Natural killer cell (primary cell): ENCODE data around the gene IL17D. TPM values are rescaled to one million over a fixed set of nuclear protein-coding genes. Genes with fewer than 3 reads are reported as not detected.

Source experiments
- ATAC-seq, 3 donors: fragments of 150-1000 bp in 2 of 3; fragments of 200-7000 bp in 1 of 3; cut with Tn5 transposase; 1 replicate in 1 of 3; 2 replicates in 2 of 3; pipeline ENCODE4 v1.10.0; 2021; ENCODE audit warnings: mild to moderate bottlenecking in 2 of 3, moderate library complexity in 2 of 3
- DNase-seq, 2 donors: peaks; one replicate each; pipeline versions ENCODE4 v3.0.0 to v3.0.0-alpha.2; 2013 to 2021; ENCODE audit warnings: mixed read lengths in 1 of 2
- H3K27ac ChIP-seq: one replicate; pipeline ENCODE4 v1.5.1; 2013; ENCODE audit warnings: mild to moderate bottlenecking, low read length
- H3K27me3 ChIP-seq: one replicate; pipeline ENCODE4 v1.6.1; 2013; ENCODE audit warnings: low read length; ENCODE audit not compliant: control insufficient read depth, insufficient read depth
- H3K36me3 ChIP-seq: one replicate; pipeline ENCODE4 v1.6.1; 2013; ENCODE audit warnings: low read length; ENCODE audit not compliant: control insufficient read depth, insufficient read depth
- H3K4me1 ChIP-seq: one replicate; pipeline ENCODE4 v1.6.1; 2013; ENCODE audit warnings: low read length; ENCODE audit not compliant: control insufficient read depth, insufficient read depth
- H3K4me3 ChIP-seq: one replicate; pipeline ENCODE4 v1.5.1; 2013; ENCODE audit warnings: low read length
- H3K9me3 ChIP-seq: one replicate; pipeline ENCODE4 v1.6.1; 2013; ENCODE audit warnings: low read length; ENCODE audit not compliant: control insufficient read depth, insufficient read depth
- H3K27ac Mint-ChIP-seq, 2 donors: one replicate each; pipeline ENCODE4 v1.8.0; 2022; ENCODE audit warnings: mild to moderate bottlenecking in 2 of 2, mixed read lengths in 2 of 2, moderate library complexity in 1 of 2
- H3K27me3 Mint-ChIP-seq, 2 donors: one replicate each; pipeline ENCODE4 v1.8.0; 2022; ENCODE audit warnings: low read depth in 2 of 2, mixed read lengths in 2 of 2
- H3K36me3 Mint-ChIP-seq: one replicate; pipeline ENCODE4 v1.8.0; 2022; ENCODE audit warnings: mixed read lengths
- H3K4me1 Mint-ChIP-seq, 2 donors: one replicate each; pipeline ENCODE4 v1.8.0; 2022; ENCODE audit warnings: mixed read lengths in 2 of 2
- H3K4me3 Mint-ChIP-seq: one replicate; pipeline ENCODE4 v1.8.0; 2022; ENCODE audit warnings: mild to moderate bottlenecking, moderate library complexity, mixed read lengths
- H3K9me3 Mint-ChIP-seq, 2 donors: one replicate each; pipeline ENCODE4 v1.8.0; 2022; ENCODE audit warnings: mixed read lengths in 2 of 2
- CTCF ChIP-seq: fragments of 200-600 bp; IDR thresholded peaks from one replicate; pipeline ENCODE4 v1.8.0; 2022; ENCODE audit warnings: antibody characterized with exemption
- WGBS: methylation state at CpG from one replicate; pipeline ENCODE4 v1.1.7; 2013; ENCODE audit warnings: missing lambda C conversion rate; ENCODE audit not compliant: insufficient coverage; 5-methylcytosine and 5-hydroxymethylcytosine counted together
- intact Hi-C: fragments of 100-400 bp; cut with micrococcal nuclease; formaldehyde crosslinking; loops from one replicate; pipeline ENCODE4 v1.14.2; 2022
- total RNA-seq, 4 donors: library from RNA; stranded (reverse); fragments of 120-200 nt in 1 of 4; gene quantifications; one replicate each; pipeline versions ENCODE4 v1.2.3 to v1.2.4, GENCODE V29; 2013 to 2022

The IL17D gene
- total RNA-seq, 3 donors from 2014 or later (not counting 1 experiment from before 2014, with no cell fraction given), result 0.14 to 0.33 (median 0.25) TPM

- Mint-ChIP-seq H3K4me3 (no peak overlapping the region), H3K27me3 (peaks cover 0 to 3% of the 10 kb centered on the region in 2 donors), H3K4me1 (no peaks in the 10 kb centered on the region), H3K27ac (no peak overlapping the region), H3K9me3 (no peaks in the 10 kb centered on the region), H3K36me3 (no peaks in the 10 kb centered on the region)
- H3K4me3 ChIP-seq, result no peak overlapping the region
- intact Hi-C loops, result no loop called here
- H3K36me3 ChIP-seq, result no peaks in the 10 kb centered on the region
- WGBS, result 82% methylated on average over 5 of the region's 6 CpGs
- ATAC-seq (no peak), DNase-seq (no peak)
- H3K27me3 ChIP-seq, result no peaks in the 10 kb centered on the region
- TF ChIP-seq CTCF, result no peak
- no peaks in the 10 kb centered on the region for H3K4me1 ChIP-seq
- H3K9me3 ChIP-seq, result no peaks in the 10 kb centered on the region
- H3K27ac ChIP-seq, result no peak overlapping the region
Measured at GRCh38 chr13:20727856-20728255, 24.4 kb downstream of the IL17D start.

- no peaks in the 10 kb centered on the region for H3K4me1 Mint-ChIP-seq
- ATAC-seq (no peak), DNase-seq (no peak)
- no peaks in the 10 kb centered on the region for H3K36me3 Mint-ChIP-seq
- H3K36me3 ChIP-seq, result no peaks in the 10 kb centered on the region
- intact Hi-C loops, result no loop called here
- H3K4me3 Mint-ChIP-seq, result no peak overlapping the region
- no peaks in the 10 kb centered on the region for H3K9me3 ChIP-seq
- no peaks in the 10 kb centered on the region for H3K27me3 Mint-ChIP-seq
- no peak overlapping the region for H3K27ac Mint-ChIP-seq
- H3K9me3 Mint-ChIP-seq, result no peaks in the 10 kb centered on the region
- no peak overlapping the region for H3K4me3 ChIP-seq
- no peak overlapping the region for H3K27ac ChIP-seq
- no peaks in the 10 kb centered on the region for H3K4me1 ChIP-seq
- TF ChIP-seq CTCF, result no peak
- no peaks in the 10 kb centered on the region for H3K27me3 ChIP-seq
- 85% methylated on average over 14 of the region's 14 CpGs for WGBS
Measured at GRCh38 chr13:20728579-20729311, 25.2 kb downstream of the IL17D start.

- DNase-seq (no peak), ATAC-seq (no peak)
- Histone ChIP-seq H3K4me1 (no peaks in the 10 kb centered on the region), H3K4me3 (no peak overlapping the region), H3K27me3 (no peaks in the 10 kb centered on the region), H3K27ac (no peak overlapping the region), H3K9me3 (no peaks in the 10 kb centered on the region), H3K36me3 (no peaks in the 10 kb centered on the region)
- no peaks in the 10 kb centered on the region for H3K27me3 Mint-ChIP-seq
- 95% methylated on average over 33 of the region's 33 CpGs for WGBS
- H3K36me3 Mint-ChIP-seq, result no peaks in the 10 kb centered on the region
- no peak for TF ChIP-seq CTCF
- no peak overlapping the region for H3K27ac Mint-ChIP-seq
- no peak overlapping the region for H3K4me3 Mint-ChIP-seq
- H3K9me3 Mint-ChIP-seq, result no peaks in the 10 kb centered on the region
- intact Hi-C loops, result no loop called here
- no peaks in the 10 kb centered on the region for H3K4me1 Mint-ChIP-seq
Measured at GRCh38 chr13:20729633-20730585, 26.4 kb downstream of the IL17D start.
